PC-9 (cell line): Measurements from ENCODE around the gene RAB40C.

ENCODE experiments used
- CTCF ChIP-seq: fragments of 200-600 bp; sonication (generic); conservative IDR thresholded peaks from 2 replicates; pipeline ENCODE4 v1.6.1; 2017; ENCODE audit warnings: mixed run types, antibody characterized with exemption, mild to moderate bottlenecking, moderate library complexity
- EZH2 ChIP-seq: fragments of 200-600 bp; sonication (generic); IDR thresholded peaks from 2 replicates; pipeline ENCODE4 v1.8.0; 2017; ENCODE audit warnings: antibody characterized with exemption, low read depth

- TF ChIP-seq CTCF (no peak), EZH2 (no peak)
Observed at GRCh38 chr16:672371-672770, 82.5 kb downstream of the RAB40C start.
